Muscle layer of duodenum (tissue), 2 donors: ENCODE data around the gene PDK1.

Experiments
- H3K27ac ChIP-seq: one replicate; pipeline ENCODE4 v1.7.0; 2013; ENCODE audit warnings: mild to moderate bottlenecking, low read length
- H3K27me3 ChIP-seq: one replicate; pipeline ENCODE4 v1.7.0; 2013; ENCODE audit warnings: low read depth, mild to moderate bottlenecking, control low read depth, low read length
- H3K36me3 ChIP-seq, 2 donors: one replicate each; pipeline ENCODE4 v1.7.0; 2013; ENCODE audit warnings: low read length in 2 of 2, control low read depth in 1 of 2, mild to moderate bottlenecking in 1 of 2; ENCODE audit not compliant: insufficient read depth in 2 of 2, control insufficient read depth in 1 of 2
- H3K4me1 ChIP-seq, 2 donors: one replicate each; pipeline ENCODE4 v1.7.0; 2013; ENCODE audit warnings: low read length in 2 of 2, mild to moderate bottlenecking in 2 of 2, control low read depth in 1 of 2, moderate library complexity in 1 of 2; ENCODE audit not compliant: insufficient read depth in 2 of 2, control insufficient read depth in 1 of 2
- H3K4me3 ChIP-seq, 2 donors: one replicate each; pipeline ENCODE4 v1.7.0; 2013; ENCODE audit warnings: low read length in 2 of 2, low read depth in 1 of 2, mild to moderate bottlenecking in 1 of 2
- H3K9me3 ChIP-seq, 2 donors: one replicate each; pipeline ENCODE4 v1.7.0; 2013; ENCODE audit warnings: low read length in 2 of 2, control low read depth in 1 of 2, mild to moderate bottlenecking in 1 of 2; ENCODE audit not compliant: control insufficient read depth in 1 of 2
- donor health status: healthy.

The PDK1 gene

GRCh38 chr2:172554352-172555271 is 1.3 kb upstream of the PDK1 start:
- Histone ChIP-seq H3K4me1 (peaks cover 0 to 10% of the 10 kb centered on the region in 2 donors), H3K9me3 (no peaks in the 10 kb centered on the region), H3K27ac (peak overlapping the region; percentile 54), H3K4me3 (peak overlapping the region; percentile 77 to 89), H3K36me3 (no peaks in the 10 kb centered on the region), H3K27me3 (no peaks in the 10 kb centered on the region)

GRCh38 chr2:172555272-172555521 is 693 bp upstream of the PDK1 start:
- Histone ChIP-seq H3K4me1 (peaks cover 0 to 10% of the 10 kb centered on the region in 2 donors), H3K4me3 (peak overlapping the region; percentile 77 to 89), H3K9me3 (no peaks in the 10 kb centered on the region), H3K36me3 (peaks cover 0 to 1% of the 10 kb centered on the region in 2 donors), H3K27me3 (no peaks in the 10 kb centered on the region), H3K27ac (peak overlapping the region; percentile 54)

- Histone ChIP-seq H3K27me3 (no peaks in the 10 kb centered on the region), H3K36me3 (peaks cover 0 to 3% of the 10 kb centered on the region in 2 donors), H3K4me3 (peak overlapping the region; percentile 65 to 89), H3K4me1 (peaks cover 0 to 10% of the 10 kb centered on the region in 2 donors), H3K27ac (peak overlapping the region; percentile 2), H3K9me3 (no peaks in the 10 kb centered on the region)
Observed at GRCh38 chr2:172556284-172557033, 569 bp downstream of the PDK1 start.

DNA sequence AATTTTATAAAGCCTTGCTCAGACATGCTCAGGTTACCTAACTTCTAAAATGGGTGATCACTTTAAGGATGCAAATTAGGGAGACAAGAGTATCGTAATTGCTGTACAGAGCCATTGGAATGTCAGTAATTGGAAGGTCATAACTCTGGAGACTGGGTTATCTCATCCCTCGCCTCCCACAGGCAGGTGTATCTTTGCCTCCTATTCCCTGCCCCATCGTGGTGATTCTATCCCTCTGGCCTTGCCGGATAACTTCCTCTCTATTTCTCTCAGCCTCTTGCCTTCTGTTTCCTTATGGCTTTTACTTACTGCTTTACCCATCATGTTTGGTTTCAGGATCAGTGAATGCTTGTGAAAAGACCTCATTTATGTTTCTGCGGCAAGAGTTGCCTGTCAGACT is 2.5 kb downstream of the PDK1 start:
- Histone ChIP-seq H3K27ac (no peak overlapping the region), H3K36me3 (peaks cover 3 to 4% of the 10 kb centered on the region in 2 donors), H3K27me3 (no peaks in the 10 kb centered on the region), H3K4me1 (peaks cover 0 to 10% of the 10 kb centered on the region in 2 donors), H3K9me3 (no peaks in the 10 kb centered on the region), H3K4me3 (no peak overlapping the region)

DNA sequence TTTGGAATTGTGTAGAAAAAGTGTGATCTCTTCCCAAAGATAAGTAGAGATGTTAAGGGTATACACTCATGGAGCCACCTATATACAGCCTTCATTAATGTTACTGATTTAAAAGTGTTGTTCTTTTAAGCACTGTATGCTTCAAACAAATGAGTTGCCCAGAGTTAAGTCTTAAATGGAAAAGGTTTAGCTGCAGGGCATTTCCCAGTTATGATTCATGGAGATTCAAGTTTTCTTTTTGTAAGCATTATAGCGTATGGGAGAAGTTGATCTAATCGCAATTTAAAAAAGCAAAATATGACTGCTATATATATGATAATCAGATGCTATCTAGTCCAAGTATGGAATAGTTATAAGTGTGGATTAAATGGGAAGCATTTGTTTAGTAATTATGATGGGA is 4.8 kb downstream of the PDK1 start:
- Histone ChIP-seq H3K4me3 (no peak overlapping the region), H3K27ac (no peak overlapping the region)

GRCh38 chr2:172561270-172561669 is 5.4 kb downstream of the PDK1 start:
- Histone ChIP-seq H3K4me3 (no peak overlapping the region), H3K27me3 (no peaks in the 10 kb centered on the region), H3K4me1 (peaks cover 0 to 10% of the 10 kb centered on the region in 2 donors), H3K36me3 (peaks cover 4 to 13% of the 10 kb centered on the region in 2 donors), H3K9me3 (no peaks in the 10 kb centered on the region), H3K27ac (no peak overlapping the region)

More for the DNA sequence above, 4.8 kb downstream of the PDK1 start:
- no peaks in the 10 kb centered on the region for H3K9me3 ChIP-seq
- peaks cover 4 to 10% of the 10 kb centered on the region in 2 donors for H3K36me3 ChIP-seq
- H3K4me1 ChIP-seq: peaks cover 0 to 10% of the 10 kb centered on the region in 2 donors
- no peaks in the 10 kb centered on the region for H3K27me3 ChIP-seq

DNA sequence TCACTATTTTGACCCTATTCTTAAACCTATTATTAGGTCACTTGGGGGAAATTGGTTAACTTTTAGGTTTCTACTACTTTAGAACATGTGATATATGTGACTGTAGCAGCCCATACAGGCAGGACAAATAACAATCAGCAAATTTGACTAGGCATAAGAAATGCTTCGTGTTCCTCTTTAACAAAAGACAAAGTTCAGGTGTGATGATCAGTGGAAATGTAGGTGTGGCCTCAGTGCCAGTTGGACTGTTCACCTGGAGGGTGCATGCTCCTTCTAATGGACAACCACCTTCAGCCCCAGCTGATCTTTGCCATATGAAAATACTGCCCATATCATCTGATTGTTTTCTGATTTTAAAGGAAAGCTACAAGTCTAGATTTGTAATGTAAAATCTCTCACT is 6.4 kb downstream of the PDK1 start:
- H3K27me3 ChIP-seq: no peaks in the 10 kb centered on the region
- H3K27ac ChIP-seq: no peak overlapping the region

GRCh38 chr2:172564376-172564775 is 8.5 kb downstream of the PDK1 start:
- peaks cover 4 to 16% of the 10 kb centered on the region in 2 donors for H3K36me3 ChIP-seq
- H3K4me3 ChIP-seq: no peak overlapping the region
- no peak overlapping the region for H3K27ac ChIP-seq
- H3K4me1 ChIP-seq: no peaks in the 10 kb centered on the region
- H3K9me3 ChIP-seq: no peaks in the 10 kb centered on the region
- no peaks in the 10 kb centered on the region for H3K27me3 ChIP-seq

More for the DNA sequence above, 6.4 kb downstream of the PDK1 start:
- no peaks in the 10 kb centered on the region for H3K9me3 ChIP-seq
- no peak overlapping the region for H3K4me3 ChIP-seq
- H3K4me1 ChIP-seq: peaks cover 0 to under 1% of the 10 kb centered on the region in 2 donors
- peaks cover 4 to 16% of the 10 kb centered on the region in 2 donors for H3K36me3 ChIP-seq

- Histone ChIP-seq H3K36me3 (peaks cover 0 to 21% of the 10 kb centered on the region in 2 donors), H3K9me3 (peaks cover 6 to 10% of the 10 kb centered on the region in 2 donors), H3K27me3 (no peaks in the 10 kb centered on the region), H3K4me3 (no peak overlapping the region), H3K27ac (no peak overlapping the region), H3K4me1 (no peaks in the 10 kb centered on the region)
Observed at GRCh38 chr2:172571245-172571644, 15.4 kb downstream of the PDK1 start.

- H3K9me3 ChIP-seq: peaks cover 6 to 18% of the 10 kb centered on the region in 2 donors
- H3K4me1 ChIP-seq: no peaks in the 10 kb centered on the region
- peaks cover 0 to 27% of the 10 kb centered on the region in 2 donors for H3K36me3 ChIP-seq
- no peaks in the 10 kb centered on the region for H3K27me3 ChIP-seq
- no peak overlapping the region for H3K4me3 ChIP-seq
- no peak overlapping the region for H3K27ac ChIP-seq
Observed at GRCh38 chr2:172572981-172573380, 17.1 kb downstream of the PDK1 start.

DNA sequence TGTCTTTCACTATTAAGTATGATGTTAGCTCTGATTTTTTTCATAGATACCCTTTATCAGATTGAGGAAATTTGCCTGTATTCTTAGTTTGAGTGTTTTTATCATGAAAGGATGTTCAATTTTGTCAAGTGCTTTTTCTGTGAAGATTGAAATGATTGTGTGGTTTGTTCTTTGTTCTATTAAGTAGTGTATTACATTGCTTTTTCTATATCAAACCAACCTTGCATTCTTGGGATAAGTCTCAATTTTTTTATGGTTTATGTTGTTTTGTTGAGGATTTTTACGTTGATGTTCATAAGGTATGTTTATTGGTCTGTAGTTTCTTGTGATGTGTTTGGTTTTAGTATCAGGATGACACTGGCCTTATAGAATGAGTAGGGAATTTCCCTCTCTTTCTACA is 19.1 kb downstream of the PDK1 start:
- Histone ChIP-seq H3K4me3 (no peak overlapping the region), H3K27ac (no peak overlapping the region), H3K27me3 (no peaks in the 10 kb centered on the region), H3K4me1 (no peaks in the 10 kb centered on the region), H3K36me3 (peaks cover 0 to 38% of the 10 kb centered on the region in 2 donors), H3K9me3 (peaks cover 6 to 27% of the 10 kb centered on the region in 2 donors)
